ENCODE measurements around the gene LRRC3.
"Not testable (repeated sequence)": the region's sequence is repeated elsewhere in the genome, so short reads cannot be mapped to it uniquely, and the experiment has no call there.

The LRRC3 gene

GRCh38 chr21:44413566-44414290 is 41.6 kb upstream of the LRRC3 start:
- ChIA-PET CTCF (no interaction called here), POLR2A (no interaction called here)
- no peak for DNase-seq (ENCODE audit: extremely low spot score)
- TF ChIP-seq BHLHE40 (IDR thresholded peaks at IDR 0.05; ENCODE audit: borderline replicate concordance) (no peak), HDGF (IDR thresholded peaks at IDR 0.05; ENCODE audit: borderline replicate concordance) (no peak), NFRKB (IDR thresholded peaks at IDR 0.05) (no peak), CTBP1 (IDR thresholded peaks at IDR 0.05; ENCODE audit: borderline replicate concordance) (no peak), LEF1 (IDR thresholded peaks at IDR 0.05; ENCODE audit: borderline replicate concordance) (no peak)

DNA sequence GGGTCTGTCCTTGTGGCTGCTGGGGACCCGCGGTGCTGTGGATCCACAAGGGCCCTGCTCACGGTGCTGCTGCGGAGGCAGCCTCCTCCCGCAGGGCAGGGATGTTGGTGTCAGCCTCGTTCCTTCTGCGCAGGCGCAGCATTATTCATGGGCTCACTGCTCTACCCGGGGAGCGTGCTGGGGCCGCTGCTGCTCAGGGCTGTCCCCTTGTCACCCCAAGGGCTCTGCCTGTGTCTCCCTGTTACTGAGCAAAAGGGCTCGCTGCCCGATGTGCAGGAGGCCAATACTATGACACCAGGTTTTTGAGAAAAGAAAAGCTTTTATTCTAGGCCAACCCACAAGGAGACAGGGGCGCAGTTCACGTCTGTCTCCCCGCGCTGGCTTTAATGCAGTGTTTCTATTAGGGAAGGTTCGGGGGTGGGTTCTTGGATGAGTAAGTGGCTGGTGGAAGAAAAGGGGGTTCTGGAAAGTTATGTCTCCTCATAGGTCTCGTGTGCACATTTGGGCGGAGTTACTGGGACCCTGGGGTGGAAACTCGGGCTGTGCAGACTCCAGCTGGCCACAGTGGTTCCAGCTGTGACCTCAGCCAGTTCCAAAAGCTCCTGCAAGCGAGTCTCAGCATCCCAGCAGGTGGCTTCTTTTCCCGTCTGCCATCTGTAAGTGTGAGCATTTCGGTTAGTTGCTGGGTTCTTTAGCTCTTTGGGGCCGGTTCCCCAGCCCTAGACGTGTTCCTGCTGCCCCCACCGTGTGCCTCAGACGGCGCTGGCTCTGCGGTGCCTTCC is 40.8 kb upstream of the LRRC3 start:
- DNase-seq (ENCODE audit: extremely low spot score) = no peak
- ChIA-PET CTCF (no interaction called here), POLR2A (no interaction called here)
- TF ChIP-seq CTBP1 (IDR thresholded peaks at IDR 0.05; ENCODE audit: borderline replicate concordance) = no peak
- TF ChIP-seq ARNT (IDR thresholded peaks at IDR 0.05) = no peak
- TF ChIP-seq FOXA1 (IDR thresholded peaks at IDR 0.05) = no peak
- no peak for TF ChIP-seq NFRKB (IDR thresholded peaks at IDR 0.05)
- no peak for TF ChIP-seq HDGF (IDR thresholded peaks at IDR 0.05; ENCODE audit: borderline replicate concordance)
- no peak for TF ChIP-seq SUZ12 (IDR thresholded peaks at IDR 0.05)
- no peak for TF ChIP-seq TARDBP (IDR thresholded peaks at IDR 0.05)
- TF ChIP-seq ZNF384 (IDR thresholded peaks at IDR 0.05) = no peak
- TF ChIP-seq FOXM1 (IDR thresholded peaks at IDR 0.05; ENCODE audit: borderline replicate concordance) = no peak
- no peak for TF ChIP-seq SP1 (IDR thresholded peaks at IDR 0.05)
- TF ChIP-seq, protein P1, sequence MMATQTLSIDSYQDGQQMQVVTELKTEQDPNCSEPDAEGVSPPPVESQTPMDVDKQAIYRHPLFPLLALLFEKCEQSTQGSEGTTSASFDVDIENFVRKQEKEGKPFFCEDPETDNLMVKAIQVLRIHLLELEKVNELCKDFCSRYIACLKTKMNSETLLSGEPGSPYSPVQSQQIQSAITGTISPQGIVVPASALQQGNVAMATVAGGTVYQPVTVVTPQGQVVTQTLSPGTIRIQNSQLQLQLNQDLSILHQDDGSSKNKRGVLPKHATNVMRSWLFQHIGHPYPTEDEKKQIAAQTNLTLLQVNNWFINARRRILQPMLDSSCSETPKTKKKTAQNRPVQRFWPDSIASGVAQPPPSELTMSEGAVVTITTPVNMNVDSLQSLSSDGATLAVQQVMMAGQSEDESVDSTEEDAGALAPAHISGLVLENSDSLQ (IDR thresholded peaks at IDR 0.05) = no peak
- TF ChIP-seq FOXK2 (IDR thresholded peaks at IDR 0.05) = no peak
- TF ChIP-seq BHLHE40 (IDR thresholded peaks at IDR 0.05; ENCODE audit: borderline replicate concordance) = no peak

- CTCF ChIA-PET = no interaction called here
Measured at GRCh38 chr21:44415073-44416025, 40.0 kb upstream of the LRRC3 start.

GRCh38 chr21:44416193-44416592 is 39.1 kb upstream of the LRRC3 start:
- TF ChIP-seq NFRKB (IDR thresholded peaks at IDR 0.05) (no peak), CTBP1 (IDR thresholded peaks at IDR 0.05; ENCODE audit: borderline replicate concordance) (no peak), SP1 (IDR thresholded peaks at IDR 0.05) (no peak), FOXK2 (IDR thresholded peaks at IDR 0.05) (no peak), LEF1 (IDR thresholded peaks at IDR 0.05; ENCODE audit: borderline replicate concordance) (no peak), HDGF (IDR thresholded peaks at IDR 0.05; ENCODE audit: borderline replicate concordance) (no peak), TARDBP (IDR thresholded peaks at IDR 0.05) (no peak), ELF4 (IDR thresholded peaks at IDR 0.05) (no peak), FOXA1 (IDR thresholded peaks at IDR 0.05) (no peak), FOXM1 (IDR thresholded peaks at IDR 0.05; ENCODE audit: borderline replicate concordance) (no peak), ARNT (IDR thresholded peaks at IDR 0.05) (no peak), ZNF384 (IDR thresholded peaks at IDR 0.05) (no peak), SUZ12 (IDR thresholded peaks at IDR 0.05) (no peak), L3MBTL2 (conservative IDR thresholded peaks at IDR 0.05) (no peak), BHLHE40 (IDR thresholded peaks at IDR 0.05; ENCODE audit: borderline replicate concordance) (no peak)
- TF ChIP-seq, protein P1 (IDR thresholded peaks at IDR 0.05) = no peak
- no peak for DNase-seq (ENCODE audit: extremely low spot score)
- CTCF ChIA-PET = no interaction called here
- POLR2A ChIA-PET = no interaction called here

More at GRCh38 chr21:44415073-44416025, 40.0 kb upstream of the LRRC3 start:
- POLR2A ChIA-PET = no interaction called here
- no peak for TF ChIP-seq TARDBP (IDR thresholded peaks at IDR 0.05)
- TF ChIP-seq, protein P1 (IDR thresholded peaks at IDR 0.05) = no peak
- no peak for TF ChIP-seq NFRKB (IDR thresholded peaks at IDR 0.05)
- TF ChIP-seq CTBP1 (IDR thresholded peaks at IDR 0.05; ENCODE audit: borderline replicate concordance) = no peak
- no peak for TF ChIP-seq FOXM1 (IDR thresholded peaks at IDR 0.05; ENCODE audit: borderline replicate concordance)
- DNase-seq (ENCODE audit: extremely low spot score) = no peak

GRCh38 chr21:44417621-44418107 is 37.6 kb upstream of the LRRC3 start:
- CTCF ChIA-PET; POLR2A ChIA-PET; DNase-seq (ENCODE audit: extremely low spot score): not testable (repeated sequence)
